GM10266 (cell line): ENCODE measurements around the gene ERBB4.

Experiments used
- DNase-seq: peaks from one replicate; pipeline ENCODE4 v3.0.0; 2012; ENCODE audit errors: extremely low spot score
- TF ChIP-seq, protein P1 (sequence below): IDR thresholded peaks from 2 replicates; pipeline ENCODE4 v1.5.1; 2012; ENCODE audit warnings: mild to moderate bottlenecking, low read depth; ENCODE audit not compliant: control insufficient read depth, insufficient read depth; ENCODE audit errors: missing control alignments

The ERBB4 gene

DNA sequence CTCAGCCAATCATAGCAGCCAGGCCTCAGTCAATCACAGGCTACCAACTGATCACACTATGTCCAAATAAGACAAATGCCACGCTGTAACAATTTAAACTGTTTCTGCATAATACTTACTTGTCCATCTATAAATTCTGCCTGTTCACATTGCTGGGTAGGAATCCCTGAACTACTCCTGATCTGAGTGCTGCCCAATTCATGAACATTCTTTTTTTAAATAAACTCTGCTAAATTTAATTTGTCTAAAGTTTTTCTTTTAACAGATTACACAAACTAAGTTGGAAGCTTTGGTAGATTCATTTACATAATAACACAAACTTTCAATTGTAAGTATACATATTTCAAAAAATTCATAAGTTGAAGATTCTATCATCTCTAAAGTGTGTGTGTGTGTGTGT lies 583.0 kb downstream of the ERBB4 start:
- no peak for DNase-seq
- TF ChIP-seq, protein P1, sequence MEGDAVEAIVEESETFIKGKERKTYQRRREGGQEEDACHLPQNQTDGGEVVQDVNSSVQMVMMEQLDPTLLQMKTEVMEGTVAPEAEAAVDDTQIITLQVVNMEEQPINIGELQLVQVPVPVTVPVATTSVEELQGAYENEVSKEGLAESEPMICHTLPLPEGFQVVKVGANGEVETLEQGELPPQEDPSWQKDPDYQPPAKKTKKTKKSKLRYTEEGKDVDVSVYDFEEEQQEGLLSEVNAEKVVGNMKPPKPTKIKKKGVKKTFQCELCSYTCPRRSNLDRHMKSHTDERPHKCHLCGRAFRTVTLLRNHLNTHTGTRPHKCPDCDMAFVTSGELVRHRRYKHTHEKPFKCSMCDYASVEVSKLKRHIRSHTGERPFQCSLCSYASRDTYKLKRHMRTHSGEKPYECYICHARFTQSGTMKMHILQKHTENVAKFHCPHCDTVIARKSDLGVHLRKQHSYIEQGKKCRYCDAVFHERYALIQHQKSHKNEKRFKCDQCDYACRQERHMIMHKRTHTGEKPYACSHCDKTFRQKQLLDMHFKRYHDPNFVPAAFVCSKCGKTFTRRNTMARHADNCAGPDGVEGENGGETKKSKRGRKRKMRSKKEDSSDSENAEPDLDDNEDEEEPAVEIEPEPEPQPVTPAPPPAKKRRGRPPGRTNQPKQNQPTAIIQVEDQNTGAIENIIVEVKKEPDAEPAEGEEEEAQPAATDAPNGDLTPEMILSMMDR = no peak

DNA sequence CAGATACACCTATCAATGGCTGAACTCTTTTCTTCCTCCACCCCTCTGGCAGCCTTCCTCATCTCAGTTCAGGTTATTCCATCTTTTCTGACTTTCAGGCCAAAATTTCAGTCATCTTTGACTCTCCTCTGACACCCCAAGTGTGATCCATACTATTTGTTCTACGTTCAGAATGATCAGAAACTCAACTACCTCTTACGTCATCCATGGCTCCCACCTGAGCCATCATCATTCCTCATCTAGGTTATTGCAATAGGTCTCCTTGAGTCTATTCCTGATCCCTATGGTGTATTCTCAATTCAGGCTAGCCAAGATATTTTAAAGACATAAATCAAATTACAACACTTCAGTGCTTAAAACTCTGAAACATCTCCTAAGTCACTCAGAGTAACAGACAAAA lies 589.7 kb downstream of the ERBB4 start:
- TF ChIP-seq, protein P1 = no peak
- no peak for DNase-seq

DNA sequence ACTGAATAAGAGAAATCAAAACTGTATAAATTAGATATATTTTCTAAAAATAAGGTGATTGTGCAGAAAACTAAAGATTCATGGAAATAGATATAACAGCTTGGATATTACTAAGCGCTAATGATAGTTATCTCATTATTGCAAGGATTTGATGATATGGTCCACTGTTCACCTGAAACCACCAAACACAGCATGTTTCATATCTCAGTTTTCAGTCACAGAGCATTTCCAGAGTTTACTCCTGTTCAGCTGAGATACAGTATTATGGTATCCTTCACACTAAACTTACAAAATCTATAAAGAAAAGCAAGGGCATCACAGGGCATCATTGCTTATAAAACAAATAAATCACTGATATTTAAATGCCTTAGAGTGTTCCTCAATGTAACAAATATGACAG lies 591.6 kb downstream of the ERBB4 start:
- no peak for DNase-seq
- TF ChIP-seq, protein P1 = no peak

DNA sequence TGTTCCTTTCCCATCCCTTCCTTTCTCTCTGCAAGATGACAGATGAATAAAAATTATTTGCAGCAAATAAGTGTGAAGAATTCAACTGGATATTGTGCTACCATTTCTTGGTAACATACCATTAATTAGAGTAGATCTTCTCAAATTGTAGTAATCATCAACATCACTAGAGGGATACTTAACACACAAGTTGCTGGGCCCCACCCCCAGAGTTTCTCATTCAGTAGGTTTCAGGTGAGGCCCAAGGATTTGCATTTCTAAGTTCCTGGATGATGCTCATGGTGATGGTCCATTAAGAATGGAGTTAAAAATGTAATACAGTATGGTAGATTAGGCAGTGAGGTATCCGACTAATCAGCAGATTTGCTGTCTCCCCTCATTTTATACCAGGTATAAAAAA lies 594.0 kb downstream of the ERBB4 start:
- TF ChIP-seq, protein P1 = no peak
- no peak for DNase-seq

DNA sequence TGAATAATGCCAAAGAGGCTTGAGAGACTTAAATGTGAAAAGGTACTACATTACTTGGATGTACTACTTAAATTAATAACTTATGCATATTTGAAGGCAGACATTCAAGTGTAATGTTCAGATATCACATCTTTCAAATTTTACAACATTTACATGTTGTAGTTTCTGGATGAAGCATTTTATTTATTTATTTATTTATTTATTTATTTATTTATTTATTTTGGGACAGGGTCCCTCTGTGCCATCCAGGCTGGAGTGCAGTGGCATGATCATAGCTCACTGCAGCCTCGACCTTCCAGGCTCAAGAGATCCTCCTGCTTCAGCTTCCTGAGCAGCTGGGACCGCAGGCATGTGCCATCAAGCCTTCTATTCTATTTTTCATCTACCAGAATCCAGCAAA lies 596.4 kb downstream of the ERBB4 start:
- no peak for DNase-seq
- TF ChIP-seq, protein P1 = no peak

DNA sequence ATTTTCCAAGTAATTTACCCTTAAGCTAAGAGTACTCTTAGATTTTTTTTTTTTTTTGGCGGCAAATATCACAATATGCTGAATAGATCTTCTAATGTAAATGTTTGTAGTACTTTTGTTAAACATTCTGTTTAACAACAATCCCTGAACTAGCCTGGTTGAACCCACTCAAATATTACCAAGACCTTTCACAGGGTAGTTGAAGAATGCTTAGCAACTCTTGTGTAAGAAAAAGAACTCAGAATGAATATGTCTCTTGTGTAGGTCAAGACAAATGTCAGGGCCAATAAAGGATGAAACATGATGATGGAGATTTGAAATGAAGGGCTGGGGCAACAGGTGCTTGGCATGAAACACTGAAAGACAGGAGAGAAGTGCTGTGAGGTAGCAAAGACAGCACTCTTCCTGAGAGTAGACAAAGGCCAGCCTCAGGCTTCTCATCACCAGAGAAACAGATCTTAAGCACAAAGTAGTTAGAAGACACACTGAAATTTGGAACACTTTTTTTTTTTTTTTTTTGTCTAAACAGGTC lies 597.3 kb downstream of the ERBB4 start:
- TF ChIP-seq, protein P1 = no peak
- no peak for DNase-seq

DNA sequence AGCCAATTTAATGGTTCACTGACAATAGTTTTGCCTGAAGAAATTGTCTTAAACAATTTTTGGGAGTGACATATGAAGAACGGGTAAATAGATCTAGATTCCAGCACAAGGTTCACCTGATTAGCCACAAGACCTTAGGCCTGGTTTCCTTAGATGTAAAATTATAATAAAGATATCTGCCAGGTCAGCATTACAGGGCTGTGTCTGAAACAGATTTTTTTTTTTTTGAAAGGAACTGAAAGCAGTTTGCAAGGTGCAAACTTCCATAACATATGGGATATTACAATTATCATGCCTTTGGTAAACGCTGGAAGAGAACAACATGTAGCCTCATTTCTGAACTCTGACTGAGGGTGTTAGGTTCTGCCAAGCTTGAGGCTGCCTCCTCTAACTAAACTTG lies 599.4 kb downstream of the ERBB4 start:
- TF ChIP-seq, protein P1 = no peak
- no peak for DNase-seq
